ENCODE measurements around the gene GABBR2.

The GABBR2 gene

GRCh38 chr9:98383758-98384157, 325.0 kb downstream of the GABBR2 start:
- DNase-seq: no peak

- no peak for DNase-seq
These were observed 327.2 kb downstream of the GABBR2 start for GRCh38 chr9:98381311-98382103.

- no peak for DNase-seq
These were observed 328.6 kb downstream of the GABBR2 start for GRCh38 chr9:98380065-98380681.

GRCh38 chr9:98379572-98379971, 329.2 kb downstream of the GABBR2 start:
- no peak for DNase-seq

- no peak for DNase-seq
These were observed 329.9 kb downstream of the GABBR2 start for GRCh38 chr9:98378794-98379193.

GRCh38 chr9:98378206-98378780, 330.4 kb downstream of the GABBR2 start:
- DNase-seq: no peak

GRCh38 chr9:98375138-98375726, 333.5 kb downstream of the GABBR2 start:
- no peak for DNase-seq

GRCh38 chr9:98374385-98375051, 334.2 kb downstream of the GABBR2 start:
- DNase-seq: no peak

GRCh38 chr9:98373609-98374008, 335.1 kb downstream of the GABBR2 start:
- no peak for DNase-seq

GRCh38 chr9:98372077-98372836, 336.5 kb downstream of the GABBR2 start:
- DNase-seq: no peak

- DNase-seq: no peak
These were observed 337.8 kb downstream of the GABBR2 start for GRCh38 chr9:98370976-98371315.

GRCh38 chr9:98370300-98370975, 338.3 kb downstream of the GABBR2 start:
- DNase-seq: no peak

GRCh38 chr9:98369896-98370295, 338.8 kb downstream of the GABBR2 start:
- no peak for DNase-seq

GRCh38 chr9:98369471-98369870, 339.3 kb downstream of the GABBR2 start:
- no peak for DNase-seq

- no peak for DNase-seq
These were observed 339.7 kb downstream of the GABBR2 start for GRCh38 chr9:98369066-98369425.

GRCh38 chr9:98368366-98369065, 340.2 kb downstream of the GABBR2 start:
- DNase-seq: no peak

- DNase-seq: no peak
These were observed 340.8 kb downstream of the GABBR2 start for GRCh38 chr9:98367923-98368322.

GRCh38 chr9:98367371-98367900, 341.3 kb downstream of the GABBR2 start:
- no peak for DNase-seq

- no peak for DNase-seq
These were observed 343.0 kb downstream of the GABBR2 start for GRCh38 chr9:98365781-98366180.

- DNase-seq: no peak
These were observed 343.5 kb downstream of the GABBR2 start for GRCh38 chr9:98365227-98365669.

- DNase-seq: no peak
These were observed 344.6 kb downstream of the GABBR2 start for GRCh38 chr9:98364086-98364485.
